ENCODE measurements around the gene CDC25B.
A peak's percentile ranks its signal among the peaks of the same experiment; 100 is the strongest.

DNA sequence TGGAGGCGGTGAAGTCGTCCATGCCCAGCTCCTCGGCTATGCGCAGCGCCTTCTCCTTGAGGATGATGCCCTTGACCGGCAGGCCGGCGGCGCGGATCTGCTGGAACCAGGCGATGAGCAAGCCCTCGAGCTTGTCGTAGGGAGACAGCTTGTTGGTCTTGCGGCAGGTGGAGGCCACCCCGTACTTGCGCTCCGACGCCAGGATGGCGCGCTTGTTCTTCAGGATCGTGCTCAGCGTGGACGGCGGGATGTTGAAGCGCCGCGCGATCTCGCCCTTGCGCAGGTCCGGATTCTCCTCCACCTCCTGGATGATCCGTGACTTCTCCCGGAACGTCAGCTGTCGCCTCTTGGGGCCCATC is 10.0 kb upstream of the CDC25B start:
- TF ChIP-seq POLR2A (IDR thresholded peaks at IDR 0.05; ENCODE audit: low read length) (no peak), MYC (IDR thresholded peaks at IDR 0.05; ENCODE audit: borderline replicate concordance, low read length) (no peak), CBX2 (IDR thresholded peaks at IDR 0.05; ENCODE audit: borderline replicate concordance, low read depth) (no peak), ESRRA (IDR thresholded peaks at IDR 0.05; ENCODE audit: borderline replicate concordance, low read length) (0 out of 2 replicates have a peak, but pooled peaks have one; percentile 14)
- TF ChIP-seq, protein P1, sequence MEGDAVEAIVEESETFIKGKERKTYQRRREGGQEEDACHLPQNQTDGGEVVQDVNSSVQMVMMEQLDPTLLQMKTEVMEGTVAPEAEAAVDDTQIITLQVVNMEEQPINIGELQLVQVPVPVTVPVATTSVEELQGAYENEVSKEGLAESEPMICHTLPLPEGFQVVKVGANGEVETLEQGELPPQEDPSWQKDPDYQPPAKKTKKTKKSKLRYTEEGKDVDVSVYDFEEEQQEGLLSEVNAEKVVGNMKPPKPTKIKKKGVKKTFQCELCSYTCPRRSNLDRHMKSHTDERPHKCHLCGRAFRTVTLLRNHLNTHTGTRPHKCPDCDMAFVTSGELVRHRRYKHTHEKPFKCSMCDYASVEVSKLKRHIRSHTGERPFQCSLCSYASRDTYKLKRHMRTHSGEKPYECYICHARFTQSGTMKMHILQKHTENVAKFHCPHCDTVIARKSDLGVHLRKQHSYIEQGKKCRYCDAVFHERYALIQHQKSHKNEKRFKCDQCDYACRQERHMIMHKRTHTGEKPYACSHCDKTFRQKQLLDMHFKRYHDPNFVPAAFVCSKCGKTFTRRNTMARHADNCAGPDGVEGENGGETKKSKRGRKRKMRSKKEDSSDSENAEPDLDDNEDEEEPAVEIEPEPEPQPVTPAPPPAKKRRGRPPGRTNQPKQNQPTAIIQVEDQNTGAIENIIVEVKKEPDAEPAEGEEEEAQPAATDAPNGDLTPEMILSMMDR (IDR thresholded peaks at IDR 0.05): no peak
